Posterior cingulate gyrus (tissue), 11 donors: ENCODE measurements around the gene TRIM8.
A peak's percentile ranks its signal among the peaks of the same experiment; 100 is the strongest.

Experiments
- DNase-seq, 10 donors: peaks; one replicate each; pipeline versions ENCODE4 v3.0.0 to v3.0.0-alpha.2; 2020 to 2021; ENCODE audit warnings: mixed read lengths in 3 of 10
- intact Hi-C: fragments of 100-400 bp; cut with DNase I; formaldehyde crosslinking; loops from one replicate; pipeline ENCODE4 v1.15.1; 2023

Gene TRIM8

GRCh38 chr10:102644066-102644645, at the start of gene TRIM8:
Gene TRIM8, plus strand, starts transcription at chr10:102644479. Its CDS starts 139 bp downstream, at chr10:102644618.
- DNase-seq, result peak in 7 of 10 donors; percentile 41 to 93 (median 57)
- intact Hi-C loops, result loop anchor here (2.0 to 5.0 kb wide), 2 partner anchors 71 to 142 kb away; partner anchors contain the start of genes ACTR1A, ARL3, SFXN2 and SUFU

GRCh38 chr10:102595293-102595692, 49.0 kb upstream of the TRIM8 start:
- peak in 2 of 10 donors; percentile 37 to 85 for DNase-seq
- intact Hi-C loops, result no loop called here

- DNase-seq, result no peak
- intact Hi-C loops, result no loop called here
Measured at GRCh38 chr10:102595897-102596296, 48.4 kb upstream of the TRIM8 start.

- DNase-seq, result peak in 7 of 10 donors; percentile 35 to 93 (median 65)
- intact Hi-C loops, result no loop called here
Measured at GRCh38 chr10:102596506-102596971, 47.7 kb upstream of the TRIM8 start.

- intact Hi-C loops, result no loop called here
- peak in 2 of 10 donors; percentile 56 to 58 for DNase-seq
Measured at GRCh38 chr10:102597131-102597991, 46.9 kb upstream of the TRIM8 start.

GRCh38 chr10:102598243-102598642, 46.0 kb upstream of the TRIM8 start:
- peak in 1 of 10 donors; percentile 23 for DNase-seq
- intact Hi-C loops, result no loop called here

GRCh38 chr10:102599565-102600327, 44.5 kb upstream of the TRIM8 start:
- intact Hi-C loops, result no loop called here

GRCh38 chr10:102600816-102601215, 43.5 kb upstream of the TRIM8 start:
- intact Hi-C loops, result no loop called here
- peak in 1 of 10 donors; percentile 42 for DNase-seq

More at GRCh38 chr10:102599565-102600327, 44.5 kb upstream of the TRIM8 start:
- DNase-seq, result peak in 2 of 10 donors; percentile 29 to 32

GRCh38 chr10:102601639-102602038, 42.6 kb upstream of the TRIM8 start:
- peak in 2 of 10 donors; percentile 22 to 63 for DNase-seq
- intact Hi-C loops, result no loop called here

- DNase-seq, result peak in 2 of 10 donors; percentile 2 to 62
- intact Hi-C loops, result no loop called here
Measured at GRCh38 chr10:102602272-102603045, 41.8 kb upstream of the TRIM8 start.

- intact Hi-C loops, result no loop called here
Measured at GRCh38 chr10:102603946-102604345, 40.3 kb upstream of the TRIM8 start.

GRCh38 chr10:102604439-102604841, 39.8 kb upstream of the TRIM8 start:
- intact Hi-C loops, result no loop called here
- DNase-seq, result peak in 2 of 10 donors; percentile 2 to 44

More at GRCh38 chr10:102603946-102604345, 40.3 kb upstream of the TRIM8 start:
- DNase-seq, result peak in 2 of 10 donors; percentile 51 to 71

GRCh38 chr10:102605712-102606111, 38.6 kb upstream of the TRIM8 start:
- DNase-seq, result peak in 2 of 10 donors; percentile 20 to 29
- intact Hi-C loops, result no loop called here

- intact Hi-C loops, result no loop called here
- DNase-seq, result peak in 2 of 10 donors; percentile 33 to 44
Measured at GRCh38 chr10:102608487-102608886, 35.8 kb upstream of the TRIM8 start.

GRCh38 chr10:102610441-102610887, 33.8 kb upstream of the TRIM8 start:
- peak in 2 of 10 donors; percentile 10 to 20 for DNase-seq
- intact Hi-C loops, result no loop called here

GRCh38 chr10:102611514-102612087, 32.7 kb upstream of the TRIM8 start:
- peak in 3 of 10 donors; percentile 50 to 65 (median 51) for DNase-seq
- intact Hi-C loops, result no loop called here

- intact Hi-C loops, result no loop called here
- DNase-seq, result peak in 1 of 10 donors; percentile 25
Measured at GRCh38 chr10:102612964-102613275, 31.4 kb upstream of the TRIM8 start.

- intact Hi-C loops, result no loop called here
- peak in 3 of 10 donors; percentile 39 to 67 (median 55) for DNase-seq
Measured at GRCh38 chr10:102613286-102613685, 31.0 kb upstream of the TRIM8 start.

- DNase-seq, result peak in 3 of 10 donors; percentile 33 to 77 (median 44)
- intact Hi-C loops, result no loop called here
Measured at GRCh38 chr10:102613785-102614184, 30.5 kb upstream of the TRIM8 start.
